ENCODE measurements around the gene SKA3.

- TF ChIP-seq, protein P1, sequence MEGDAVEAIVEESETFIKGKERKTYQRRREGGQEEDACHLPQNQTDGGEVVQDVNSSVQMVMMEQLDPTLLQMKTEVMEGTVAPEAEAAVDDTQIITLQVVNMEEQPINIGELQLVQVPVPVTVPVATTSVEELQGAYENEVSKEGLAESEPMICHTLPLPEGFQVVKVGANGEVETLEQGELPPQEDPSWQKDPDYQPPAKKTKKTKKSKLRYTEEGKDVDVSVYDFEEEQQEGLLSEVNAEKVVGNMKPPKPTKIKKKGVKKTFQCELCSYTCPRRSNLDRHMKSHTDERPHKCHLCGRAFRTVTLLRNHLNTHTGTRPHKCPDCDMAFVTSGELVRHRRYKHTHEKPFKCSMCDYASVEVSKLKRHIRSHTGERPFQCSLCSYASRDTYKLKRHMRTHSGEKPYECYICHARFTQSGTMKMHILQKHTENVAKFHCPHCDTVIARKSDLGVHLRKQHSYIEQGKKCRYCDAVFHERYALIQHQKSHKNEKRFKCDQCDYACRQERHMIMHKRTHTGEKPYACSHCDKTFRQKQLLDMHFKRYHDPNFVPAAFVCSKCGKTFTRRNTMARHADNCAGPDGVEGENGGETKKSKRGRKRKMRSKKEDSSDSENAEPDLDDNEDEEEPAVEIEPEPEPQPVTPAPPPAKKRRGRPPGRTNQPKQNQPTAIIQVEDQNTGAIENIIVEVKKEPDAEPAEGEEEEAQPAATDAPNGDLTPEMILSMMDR (IDR thresholded peaks at IDR 0.05), result no peak
- TF ChIP-seq POLR2A (IDR thresholded peaks at IDR 0.05), result no peak
These were observed 56.8 kb downstream of the SKA3 start for GRCh38 chr13:21119526-21119925.
